ENCODE measurements around the gene SERINC2.

Gene SERINC2

DNA sequence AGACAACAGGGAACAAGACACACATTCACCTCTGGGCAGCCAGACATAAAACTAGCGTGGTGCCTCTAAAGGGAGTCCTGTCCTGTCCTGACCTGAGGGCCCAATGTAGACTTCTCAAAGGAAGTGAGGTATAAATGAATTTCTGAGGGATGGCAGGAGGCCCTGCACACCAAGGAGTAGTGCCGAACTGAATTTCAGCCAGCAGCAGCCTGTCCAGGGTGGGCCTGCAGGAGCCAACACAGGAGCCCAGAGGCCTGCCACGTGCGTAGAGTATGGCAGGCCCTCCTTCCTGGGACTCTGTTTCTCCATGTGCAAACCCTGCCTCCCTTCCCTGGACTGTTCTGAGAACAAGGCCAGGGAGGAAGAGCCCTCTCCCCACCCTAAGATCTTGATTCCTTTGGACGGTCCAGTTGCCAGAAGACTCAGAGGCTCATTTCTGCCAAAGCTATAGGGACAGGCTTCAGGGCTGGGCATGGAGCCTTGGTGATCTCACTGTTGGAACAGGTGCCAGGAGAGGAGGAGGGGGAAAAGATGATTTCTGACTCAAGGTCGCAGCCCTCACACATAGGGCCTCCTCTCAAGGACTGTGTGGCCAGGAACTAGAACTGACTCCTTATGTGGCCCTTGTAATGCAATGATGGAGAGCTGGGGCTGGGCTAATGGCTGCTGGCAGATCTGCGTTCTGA lies 38.4 kb upstream of the SERINC2 start:
- CTCF ChIA-PET = interaction anchor here (0.7 to 11.7 kb wide), 5 partner anchors 10 to 48 kb away, joined by 3 to 84 read pairs (median 4); no protein-coding TSS in a partner anchor
- POLR2A ChIA-PET = interaction anchor here (0.6 to 0.9 kb wide), 2 partner anchors 22 to 140 kb away, joined by 3 to 5 read pairs; no protein-coding TSS in a partner anchor
- no peak overlapping the region for H3K4me3 ChIP-seq (ENCODE audit: low read depth, low read length)
- no peak for DNase-seq (ENCODE audit: low read depth, low spot score)
- TF ChIP-seq, protein P1, sequence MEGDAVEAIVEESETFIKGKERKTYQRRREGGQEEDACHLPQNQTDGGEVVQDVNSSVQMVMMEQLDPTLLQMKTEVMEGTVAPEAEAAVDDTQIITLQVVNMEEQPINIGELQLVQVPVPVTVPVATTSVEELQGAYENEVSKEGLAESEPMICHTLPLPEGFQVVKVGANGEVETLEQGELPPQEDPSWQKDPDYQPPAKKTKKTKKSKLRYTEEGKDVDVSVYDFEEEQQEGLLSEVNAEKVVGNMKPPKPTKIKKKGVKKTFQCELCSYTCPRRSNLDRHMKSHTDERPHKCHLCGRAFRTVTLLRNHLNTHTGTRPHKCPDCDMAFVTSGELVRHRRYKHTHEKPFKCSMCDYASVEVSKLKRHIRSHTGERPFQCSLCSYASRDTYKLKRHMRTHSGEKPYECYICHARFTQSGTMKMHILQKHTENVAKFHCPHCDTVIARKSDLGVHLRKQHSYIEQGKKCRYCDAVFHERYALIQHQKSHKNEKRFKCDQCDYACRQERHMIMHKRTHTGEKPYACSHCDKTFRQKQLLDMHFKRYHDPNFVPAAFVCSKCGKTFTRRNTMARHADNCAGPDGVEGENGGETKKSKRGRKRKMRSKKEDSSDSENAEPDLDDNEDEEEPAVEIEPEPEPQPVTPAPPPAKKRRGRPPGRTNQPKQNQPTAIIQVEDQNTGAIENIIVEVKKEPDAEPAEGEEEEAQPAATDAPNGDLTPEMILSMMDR (IDR thresholded peaks at IDR 0.05; ENCODE audit: insufficient read depth, low read length, missing control alignments) = no peak

- peak; percentile 58 for DNase-seq (ENCODE audit: low read depth, low spot score)
- ChIA-PET CTCF (interaction anchor here (1.2 to 11.7 kb wide), 4 partner anchors 15 to 173 kb away, joined by 3 to 84 read pairs (median 34); no protein-coding TSS in a partner anchor), POLR2A (no interaction called here)
- TF ChIP-seq, protein P1 (IDR thresholded peaks at IDR 0.05; ENCODE audit: insufficient read depth, low read length, missing control alignments) = no peak
- no peak overlapping the region for H3K4me3 ChIP-seq (ENCODE audit: low read depth, low read length)
Observed at GRCh38 chr1:31376375-31377134, 36.5 kb upstream of the SERINC2 start.

DNA sequence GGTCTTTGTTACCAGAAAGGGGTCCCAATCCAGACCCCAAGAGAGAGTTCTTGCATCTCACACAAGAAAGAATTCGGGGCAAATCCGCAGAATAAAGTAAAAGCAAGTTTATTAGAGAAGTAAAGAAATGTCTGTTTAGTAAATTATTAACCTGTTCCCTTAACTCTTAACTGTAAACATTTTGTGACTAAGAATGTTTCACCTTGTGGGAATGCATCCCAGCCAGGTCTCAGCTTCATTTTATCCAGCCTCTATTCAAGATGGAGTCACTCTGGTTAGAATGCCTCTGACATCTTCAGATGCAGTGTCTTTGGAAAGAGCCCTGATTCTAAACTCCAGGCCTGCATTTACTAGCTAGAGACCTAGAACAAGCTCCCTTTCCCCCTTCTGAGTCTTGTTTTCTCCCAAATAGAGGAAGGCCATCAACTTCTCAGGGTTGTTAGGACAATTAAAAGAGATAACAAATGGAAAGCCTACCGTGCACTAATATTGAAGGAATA lies 35.6 kb upstream of the SERINC2 start:
- CTCF ChIA-PET = interaction anchor here (1.2 to 11.7 kb wide), 4 partner anchors 14 to 172 kb away, joined by 3 to 84 read pairs (median 34); no protein-coding TSS in a partner anchor
- POLR2A ChIA-PET = no interaction called here
- TF ChIP-seq, protein P1 (IDR thresholded peaks at IDR 0.05; ENCODE audit: insufficient read depth, low read length, missing control alignments) = no peak
- DNase-seq (ENCODE audit: low read depth, low spot score) = no peak
- H3K4me3 ChIP-seq (ENCODE audit: low read depth, low read length) = no peak overlapping the region

GRCh38 chr1:31378001-31378400 lies 35.0 kb upstream of the SERINC2 start:
- POLR2A ChIA-PET = no interaction called here
- no peak overlapping the region for H3K4me3 ChIP-seq (ENCODE audit: low read depth, low read length)
- DNase-seq (ENCODE audit: low read depth, low spot score) = no peak
- TF ChIP-seq, protein P1 (IDR thresholded peaks at IDR 0.05; ENCODE audit: insufficient read depth, low read length, missing control alignments) = no peak
- CTCF ChIA-PET = interaction anchor here (1.6 to 11.7 kb wide), 3 partner anchors 17 to 171 kb away, joined by 7 to 84 read pairs (median 62); no protein-coding TSS in a partner anchor

- TF ChIP-seq, protein P1 (IDR thresholded peaks at IDR 0.05; ENCODE audit: insufficient read depth, low read length, missing control alignments) = no peak
- no peak for DNase-seq (ENCODE audit: low read depth, low spot score)
- POLR2A ChIA-PET = no interaction called here
- CTCF ChIA-PET = interaction anchor here (1.4 to 11.7 kb wide), 2 partner anchors 15 to 70 kb away, joined by 4 to 84 read pairs; no protein-coding TSS in a partner anchor
- no peak overlapping the region for H3K4me3 ChIP-seq (ENCODE audit: low read depth, low read length)
Observed at GRCh38 chr1:31380181-31380580, 32.8 kb upstream of the SERINC2 start.
